IMR-90 (cell line): ENCODE measurements around the gene CBL. TPM values are rescaled to one million over a fixed set of nuclear protein-coding genes. Genes with fewer than 3 reads are reported as not detected.

Experiments used
- ATAC-seq: fragments of 200-7000 bp; cut with Tn5 transposase; 2 replicates; pipeline ENCODE4 v1.9.1; 2020; ENCODE audit warnings: low read depth, mild to moderate bottlenecking, moderate library complexity
- BruUV-seq: library from RNA; stranded (reverse); fragments of 400-500 nt; replicated peaks from 2 replicates; lab custom pipeline; 2021; lab: Mats Ljungman, UMichigan
- CTCF ChIA-PET: fragments of 300-600 bp; formaldehyde crosslinking; extraction: SDS; loops from one replicate; lab custom pipeline; 2021; ENCODE audit warnings: antibody characterized with exemption; lab: Yijun Ruan, JAX
- POLR2A ChIA-PET: fragments of 300-600 bp; sonication (Branson Sonifier 250); formaldehyde crosslinking; loops from one replicate; lab custom pipeline; 2022; ENCODE audit warnings: antibody characterized with exemption; ENCODE audit not compliant: unreplicated experiment; lab: Charles Lee
- DNase-seq: peaks from one replicate; pipeline ENCODE4 v3.0.0; 2013
- H2AFZ ChIP-seq: replicated peaks from 2 replicates; pipeline ENCODE3; 2013; ENCODE audit warnings: low read length, mild to moderate bottlenecking; ENCODE audit not compliant: poor library complexity
- H2AK5ac ChIP-seq: 2 replicates; pipeline ENCODE4 v1.6.1; 2013; ENCODE audit warnings: low read depth, low read length, inconsistent platforms
- H2AK9ac ChIP-seq: replicated peaks from 2 replicates; pipeline ENCODE3; 2013; ENCODE audit warnings: mild to moderate bottlenecking, low read depth, low read length, moderate library complexity; ENCODE audit not compliant: poor library complexity
- H2BK120ac ChIP-seq: 2 replicates; pipeline ENCODE4 v1.6.1; 2013; ENCODE audit warnings: low read depth, low read length, inconsistent platforms
- H2BK15ac ChIP-seq: 3 replicates; pipeline ENCODE4 v1.6.1; 2013; ENCODE audit warnings: low read depth, low read length, inconsistent platforms
- H2BK20ac ChIP-seq: 2 replicates; pipeline ENCODE4 v1.6.1; 2013; ENCODE audit warnings: low read depth, mild to moderate bottlenecking, inconsistent platforms, low read length, moderate library complexity
- H2BK5ac ChIP-seq: 2 replicates; pipeline ENCODE4 v1.6.1; 2013; ENCODE audit warnings: mild to moderate bottlenecking, low read depth, low read length, inconsistent platforms; ENCODE audit not compliant: poor library complexity, severe bottlenecking
- H3K14ac ChIP-seq: replicated peaks from 2 replicates; pipeline ENCODE4 v1.6.1; 2013; ENCODE audit warnings: low read depth, low read length, inconsistent platforms
- H3K18ac ChIP-seq: 2 replicates; pipeline ENCODE4 v1.6.1; 2013; ENCODE audit warnings: low read depth, low read length, control low read depth
- H3K23ac ChIP-seq: 2 replicates; pipeline ENCODE4 v1.6.1; 2013; ENCODE audit warnings: low read depth, low read length, inconsistent platforms
- H3K27ac ChIP-seq: 2 replicates; pipeline ENCODE4 v1.5.1; 2013; ENCODE audit warnings: mild to moderate bottlenecking, control low read depth, low read length; ENCODE audit not compliant: insufficient read depth
- H3K27me3 ChIP-seq: 2 replicates; pipeline ENCODE4 v1.6.1; 2013; ENCODE audit warnings: low read length; ENCODE audit not compliant: control insufficient read depth, insufficient read depth
- H3K36me3 ChIP-seq: 2 replicates; pipeline ENCODE4 v1.6.1; 2013; ENCODE audit warnings: low read length, mixed read lengths; ENCODE audit not compliant: control insufficient read depth, insufficient read depth
- H3K4ac ChIP-seq: 2 replicates; pipeline ENCODE4 v1.6.1; 2013; ENCODE audit warnings: low read depth, low read length, inconsistent platforms
- H3K4me1 ChIP-seq: 2 replicates; pipeline ENCODE4 v1.6.1; 2013; ENCODE audit warnings: low read length, mixed read lengths; ENCODE audit not compliant: control insufficient read depth, insufficient read depth
- H3K4me2 ChIP-seq: 2 replicates; pipeline ENCODE4 v1.6.1; 2013; ENCODE audit warnings: low read depth, mild to moderate bottlenecking, control low read depth, low read length, moderate library complexity
- H3K4me3 ChIP-seq: 2 replicates; pipeline ENCODE4 v1.5.1; 2013; ENCODE audit warnings: low read depth, mild to moderate bottlenecking, control low read depth, low read length, moderate library complexity; ENCODE audit not compliant: insufficient read depth
- H3K56ac ChIP-seq: 2 replicates; pipeline ENCODE4 v1.6.1; 2013; ENCODE audit warnings: low read length, inconsistent platforms; ENCODE audit not compliant: insufficient read depth; ENCODE audit errors: extremely low read depth
- H3K79me1 ChIP-seq, 2 experiments: 2 replicates each; pipeline ENCODE4 v1.6.1; 2013; ENCODE audit warnings: low read length in 2 of 2, inconsistent platforms in 1 of 2, low read depth in 1 of 2
- H3K9ac ChIP-seq: 2 replicates; pipeline ENCODE4 v1.6.1; 2013; ENCODE audit warnings: low read depth, low read length, control low read depth
- H3K9me1 ChIP-seq: 2 replicates; pipeline ENCODE4 v1.6.1; 2013; ENCODE audit warnings: low read length, inconsistent platforms; ENCODE audit not compliant: insufficient read depth
- H3K9me3 ChIP-seq: 2 replicates; pipeline ENCODE4 v1.6.1; 2013; ENCODE audit warnings: low read length; ENCODE audit not compliant: control insufficient read depth, insufficient read depth
- H4K20me1 ChIP-seq: 2 replicates; pipeline ENCODE4 v1.6.1; 2013; ENCODE audit warnings: low read length, inconsistent platforms; ENCODE audit not compliant: insufficient read depth
- H4K5ac ChIP-seq: 2 replicates; pipeline ENCODE4 v1.6.1; 2013; ENCODE audit warnings: mild to moderate bottlenecking, low read depth, low read length, control low read depth
- H4K8ac ChIP-seq, 2 experiments: 2 replicates each; pipeline ENCODE4 v1.6.1; 2013; ENCODE audit warnings: low read depth in 2 of 2, low read length in 2 of 2, control low read depth in 1 of 2, inconsistent platforms in 1 of 2
- H4K91ac ChIP-seq: 2 replicates; pipeline ENCODE4 v1.6.1; 2013; ENCODE audit warnings: low read depth, low read length, inconsistent platforms; ENCODE audit not compliant: insufficient read depth
- NFE2L2 ChIP-seq: fragments of 150-350 bp; IDR thresholded peaks from 2 replicates; pipeline ENCODE4 v1.6.1; 2016; ENCODE audit warnings: low read depth, mild to moderate bottlenecking, low read length
- USF2 ChIP-seq: fragments of 150-350 bp; IDR thresholded peaks from 2 replicates; pipeline ENCODE4 v1.6.1; 2017; ENCODE audit warnings: mild to moderate bottlenecking, antibody characterized with exemption, low read length, low read depth
- WGBS, 2 experiments: methylation state at CpG; one replicate each; pipeline versions ENCODE4 v1.1.5 to v1.1.7; 2013; ENCODE audit warnings: missing lambda C conversion rate in 2 of 2; ENCODE audit not compliant: insufficient read length in 1 of 2; ENCODE audit errors: extremely low coverage in 2 of 2; 5-methylcytosine and 5-hydroxymethylcytosine counted together
- dilution Hi-C: fragments of 300-500 bp; cut with HindIII; formaldehyde crosslinking; loops from one replicate; pipeline ENCODE4 v1.14.3; 2018; ENCODE audit warnings: low sequenced_read_pairs; ENCODE audit not compliant: unreplicated experiment
- in situ Hi-C: fragments of 300-500 bp; cut with MboI; formaldehyde crosslinking; loops from 3 replicates; pipeline ENCODE4 v1.14.3; 2019; ENCODE audit warnings: low sequenced_read_pairs, inconsistent platforms, mixed read lengths
- intact Hi-C: fragments of 100-400 bp; cut with micrococcal nuclease; formaldehyde crosslinking; loops from 2 replicates; pipeline ENCODE4 v1.10.0; 2022
- polyA plus RNA-seq, 3 experiments: library from polyadenylated mRNA; depleted of rRNA; stranded (reverse); fragments of >200 nt; gene quantifications; 2 replicates each; pipeline ENCODE4 v1.2.3, GENCODE V29; 2012; ENCODE audit warnings: low replicate concordance in 1 of 3
- total RNA-seq: library from RNA; depleted of rRNA; stranded (reverse); fragments of >200 nt; gene quantifications from 2 replicates; pipeline ENCODE4 v1.2.3, GENCODE V29; 2012
- TF ChIP-seq, protein P1 (sequence below): conservative IDR thresholded peaks from 2 replicates; pipeline ENCODE4 v1.5.1; 2012; ENCODE audit warnings: mild to moderate bottlenecking, low read depth, low read length, improper control_type of control experiment

The CBL gene
- total and polyA plus RNA-seq, 2 of the 4 experiments (the other 2 are of a cell fraction): 6.1 to 11.8 TPM

- Histone ChIP-seq H3K9me3 (no peaks in the 10 kb centered on the region), H3K27ac (no peak overlapping the region), H2BK20ac (no peak overlapping the region), H3K23ac (peak overlapping the region; percentile 48), H3K27me3 (no peaks in the 10 kb centered on the region), H4K5ac (no peak overlapping the region), H3K14ac (no peak overlapping the region), H3K4me3 (no peak overlapping the region), H2AK5ac (no peak overlapping the region), H2BK5ac (peak overlapping the region; percentile 41), H3K9ac (no peak overlapping the region), H3K4me1 (peaks cover 15% of the 10 kb centered on the region), H3K4me2 (peak overlapping the region; percentile 92), H3K79me1 (peaks cover 33 to 80% of the 10 kb centered on the region in 2 experiments), H4K20me1 (peaks cover 51% of the 10 kb centered on the region), H3K56ac (no peak overlapping the region), H2AFZ (no peak overlapping the region), H4K91ac (no peak overlapping the region), H2AK9ac (no peak overlapping the region), H3K4ac (no peak overlapping the region; the same call in 1 of the 2 replicates), H2BK120ac (no peak overlapping the region; the same call in 1 of the 2 replicates), H3K36me3 (no peaks in the 10 kb centered on the region; the same call in none of the 2 replicates), H3K9me1 (peaks cover 12% of the 10 kb centered on the region; the same call in 1 of the 2 replicates), H2BK15ac (no peak overlapping the region), H4K8ac (0 out of 4 replicates have a peak overlapping the region, but pooled peaks of 1 of the 2 experiments have one; percentile 0), H3K18ac (no peak overlapping the region; the same call in 1 of the 2 replicates)
- dilution Hi-C loops (no loop called here), in situ Hi-C loops (no loop called here), intact Hi-C loops (loop anchor here (5.0 kb wide), 1 partner anchor 56 kb away; the partner anchor contains the start of gene CBL)
- ATAC-seq (peak; percentile 58), DNase-seq (peak; percentile 12)
- ChIA-PET POLR2A (interaction anchor here (0.6 to 0.7 kb wide), 2 partner anchors 72 to 114 kb away, joined by 3 to 4 read pairs; no protein-coding TSS in a partner anchor), CTCF (interaction anchor here (0.6 to 1.2 kb wide), 4 partner anchors 9 to 273 kb away, joined by 3 read pairs; no protein-coding TSS in a partner anchor)
- TF ChIP-seq, protein P1, sequence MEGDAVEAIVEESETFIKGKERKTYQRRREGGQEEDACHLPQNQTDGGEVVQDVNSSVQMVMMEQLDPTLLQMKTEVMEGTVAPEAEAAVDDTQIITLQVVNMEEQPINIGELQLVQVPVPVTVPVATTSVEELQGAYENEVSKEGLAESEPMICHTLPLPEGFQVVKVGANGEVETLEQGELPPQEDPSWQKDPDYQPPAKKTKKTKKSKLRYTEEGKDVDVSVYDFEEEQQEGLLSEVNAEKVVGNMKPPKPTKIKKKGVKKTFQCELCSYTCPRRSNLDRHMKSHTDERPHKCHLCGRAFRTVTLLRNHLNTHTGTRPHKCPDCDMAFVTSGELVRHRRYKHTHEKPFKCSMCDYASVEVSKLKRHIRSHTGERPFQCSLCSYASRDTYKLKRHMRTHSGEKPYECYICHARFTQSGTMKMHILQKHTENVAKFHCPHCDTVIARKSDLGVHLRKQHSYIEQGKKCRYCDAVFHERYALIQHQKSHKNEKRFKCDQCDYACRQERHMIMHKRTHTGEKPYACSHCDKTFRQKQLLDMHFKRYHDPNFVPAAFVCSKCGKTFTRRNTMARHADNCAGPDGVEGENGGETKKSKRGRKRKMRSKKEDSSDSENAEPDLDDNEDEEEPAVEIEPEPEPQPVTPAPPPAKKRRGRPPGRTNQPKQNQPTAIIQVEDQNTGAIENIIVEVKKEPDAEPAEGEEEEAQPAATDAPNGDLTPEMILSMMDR: no peak
- TF ChIP-seq USF2 (no peak), NFE2L2 (no peak)
- WGBS, 2 experiments: no CpG with 5 or more reads among the region's 3 CpGs
- BruUV-seq: no TSS peak
Measured at GRCh38 chr11:119263352-119263940, 57.3 kb downstream of the CBL start.
